ENCODE results near the gene CRTC3. TPM values are rescaled to one million over a fixed set of nuclear protein-coding genes. Genes with fewer than 3 reads are reported as not detected.

The CRTC3 gene
- total and polyA plus RNA-seq, 2 of the 4 experiments (the other 2 are of a cell fraction), result 4.7 to 14.8 TPM

DNA sequence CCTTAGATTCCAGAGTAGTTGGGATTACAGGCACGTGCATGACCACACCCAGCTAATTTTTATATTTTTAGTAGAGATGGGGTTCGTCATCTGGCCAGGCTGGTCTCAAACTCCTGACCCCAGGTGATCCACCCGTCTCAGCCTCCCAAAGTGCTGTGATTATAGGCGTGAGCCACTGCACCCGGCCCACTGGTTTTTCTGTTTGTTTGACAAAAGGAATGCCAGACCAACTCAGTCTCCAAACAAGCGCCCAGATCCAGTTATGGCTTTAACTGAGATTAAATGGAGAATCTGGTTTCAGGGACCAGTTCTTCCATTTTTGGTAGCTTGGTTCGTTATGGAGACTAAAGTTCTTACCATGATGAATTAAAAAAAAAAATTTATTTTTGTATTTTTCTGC is 50.8 kb downstream of the CRTC3 start:
- no peaks in the 10 kb centered on the region for H3K27me3 ChIP-seq (ENCODE audit: control insufficient read depth, insufficient read depth, low read length)
- in situ Hi-C loops (cut with MboI; ENCODE audit: low sequenced_read_pairs), result no loop called here
- H3K36me3 ChIP-seq (ENCODE audit: control insufficient read depth, insufficient read depth, low read length), result peaks cover 3% of the 10 kb centered on the region
- H3K79me1 ChIP-seq (ENCODE audit: low read depth in 1 of 2, low read length in 2 of 2), result peaks cover 23 to 80% of the 10 kb centered on the region in 2 experiments
- CTCF ChIA-PET, result no interaction called here
- TF ChIP-seq, protein P1, sequence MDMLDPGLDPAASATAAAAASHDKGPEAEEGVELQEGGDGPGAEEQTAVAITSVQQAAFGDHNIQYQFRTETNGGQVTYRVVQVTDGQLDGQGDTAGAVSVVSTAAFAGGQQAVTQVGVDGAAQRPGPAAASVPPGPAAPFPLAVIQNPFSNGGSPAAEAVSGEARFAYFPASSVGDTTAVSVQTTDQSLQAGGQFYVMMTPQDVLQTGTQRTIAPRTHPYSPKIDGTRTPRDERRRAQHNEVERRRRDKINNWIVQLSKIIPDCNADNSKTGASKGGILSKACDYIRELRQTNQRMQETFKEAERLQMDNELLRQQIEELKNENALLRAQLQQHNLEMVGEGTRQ (IDR thresholded peaks at IDR 0.05; ENCODE audit: low read depth, low read length), result no peak
- no peak for TF ChIP-seq RCOR1 (IDR thresholded peaks at IDR 0.05; ENCODE audit: insufficient replicate concordance, low read length)
- no peak for TF ChIP-seq POLR2A (IDR thresholded peaks at IDR 0.05; ENCODE audit: low read depth, low read length)
- TF ChIP-seq CHD1 (IDR thresholded peaks at IDR 0.05; ENCODE audit: low read depth, low read length), result no peak
- no peak overlapping the region for H2AK9ac ChIP-seq (replicated peaks; ENCODE audit: low read depth, low read length, poor library complexity)
- H2BK15ac ChIP-seq (ENCODE audit: low read depth, low read length), result no peak overlapping the region
- no peak overlapping the region for H2AFZ ChIP-seq (replicated peaks; ENCODE audit: low read length, poor library complexity)
- H3K23ac ChIP-seq (ENCODE audit: low read depth, low read length), result no peak overlapping the region
- H2BK120ac ChIP-seq (ENCODE audit: low read depth, low read length), result no peak overlapping the region
- DNase-seq (no peak), ATAC-seq (ENCODE audit: low read depth) (no peak)
- H3K9ac ChIP-seq (ENCODE audit: low read depth, low read length), result no peak overlapping the region
- no peak overlapping the region for H4K8ac ChIP-seq (ENCODE audit: low read depth in 2 of 2, low read length in 2 of 2)
- H4K20me1 ChIP-seq (ENCODE audit: insufficient read depth, low read length), result peaks cover 23% of the 10 kb centered on the region
- H3K27ac ChIP-seq (ENCODE audit: insufficient read depth, low read length), result no peak overlapping the region
- no peak overlapping the region for H2AK5ac ChIP-seq (ENCODE audit: low read depth, low read length)
- H3K18ac ChIP-seq (ENCODE audit: low read depth, low read length), result no peak overlapping the region
- no peak overlapping the region for H3K4ac ChIP-seq (ENCODE audit: low read depth, low read length)
- H3K56ac ChIP-seq (ENCODE audit: extremely low read depth, insufficient read depth, low read length), result no peak overlapping the region
- no CpG with 5 or more reads among the region's 7 CpGs for WGBS, 2 experiments (ENCODE audit: extremely low coverage in 2 of 2, insufficient read length in 1 of 2)
- no peak overlapping the region for H3K14ac ChIP-seq (replicated peaks; ENCODE audit: low read depth, low read length)
- dilution Hi-C loops (cut with HindIII; ENCODE audit: low sequenced_read_pairs, unreplicated experiment), result no loop called here
- intact Hi-C loops (cut with micrococcal nuclease), result no loop called here
- POLR2A ChIA-PET (ENCODE audit: unreplicated experiment), result no interaction called here
- H2BK20ac ChIP-seq (ENCODE audit: low read depth, low read length), result no peak overlapping the region
- H3K9me1 ChIP-seq (ENCODE audit: insufficient read depth, low read length), result peaks cover 4% of the 10 kb centered on the region; the same call in 1 of the 2 replicates
- no peak overlapping the region for H4K5ac ChIP-seq (ENCODE audit: low read depth, low read length)
- no peak overlapping the region for H3K4me3 ChIP-seq (ENCODE audit: insufficient read depth, low read depth, low read length)
- no peak overlapping the region for H3K4me2 ChIP-seq (ENCODE audit: low read depth, low read length)
- H3K4me1 ChIP-seq (ENCODE audit: control insufficient read depth, insufficient read depth, low read length), result peaks cover 4% of the 10 kb centered on the region
- H3K9me3 ChIP-seq (ENCODE audit: control insufficient read depth, insufficient read depth, low read length), result no peaks in the 10 kb centered on the region
- no peak overlapping the region for H4K91ac ChIP-seq (ENCODE audit: insufficient read depth, low read depth, low read length)
- no peak overlapping the region for H2BK5ac ChIP-seq (ENCODE audit: low read depth, low read length, poor library complexity, severe bottlenecking)
- BruUV-seq (replicated peaks), result no TSS peak
